NT2/D1 (cell line): ENCODE data around the gene FHAD1.

Experiments used
- DNase-seq: peaks from one replicate; pipeline ENCODE4 v3.0.0-alpha.2; 2011; ENCODE audit warnings: low read depth, low spot score
- H3K27me3 ChIP-seq: 2 replicates; pipeline ENCODE4 v1.6.0; 2011; ENCODE audit warnings: mild to moderate bottlenecking; ENCODE audit not compliant: insufficient read length, insufficient read depth
- H3K36me3 ChIP-seq: 2 replicates; pipeline ENCODE4 v1.6.1; 2011; ENCODE audit warnings: mild to moderate bottlenecking, low read length, mixed read lengths; ENCODE audit not compliant: insufficient read depth, insufficient read length
- H3K4me1 ChIP-seq: 2 replicates; pipeline ENCODE4 v1.5.1; 2011; ENCODE audit not compliant: insufficient read depth, insufficient read length
- H3K4me3 ChIP-seq: 2 replicates; pipeline ENCODE4 v1.5.1; 2011; ENCODE audit warnings: low read depth; ENCODE audit not compliant: insufficient read length
- H3K9ac ChIP-seq: 2 replicates; pipeline ENCODE4 v1.6.0; 2011; ENCODE audit warnings: low read depth; ENCODE audit not compliant: insufficient read length
- H3K9me3 ChIP-seq: 2 replicates; pipeline ENCODE4 v1.5.1; 2011; ENCODE audit warnings: mild to moderate bottlenecking, low read length; ENCODE audit not compliant: insufficient read depth
- SUZ12 ChIP-seq: IDR thresholded peaks from 2 replicates; pipeline ENCODE4 v1.6.1; 2011; ENCODE audit not compliant: insufficient read length, insufficient read depth; ENCODE audit errors: extremely low read depth
- YY1 ChIP-seq: IDR thresholded peaks from 2 replicates; pipeline ENCODE4 v1.6.1; 2011; ENCODE audit not compliant: insufficient read length, insufficient read depth
- ZNF274 ChIP-seq: IDR thresholded peaks from 2 replicates; pipeline ENCODE4 v1.6.1; 2011; ENCODE audit warnings: mild to moderate bottlenecking, low read depth, low read length

Gene FHAD1

DNA sequence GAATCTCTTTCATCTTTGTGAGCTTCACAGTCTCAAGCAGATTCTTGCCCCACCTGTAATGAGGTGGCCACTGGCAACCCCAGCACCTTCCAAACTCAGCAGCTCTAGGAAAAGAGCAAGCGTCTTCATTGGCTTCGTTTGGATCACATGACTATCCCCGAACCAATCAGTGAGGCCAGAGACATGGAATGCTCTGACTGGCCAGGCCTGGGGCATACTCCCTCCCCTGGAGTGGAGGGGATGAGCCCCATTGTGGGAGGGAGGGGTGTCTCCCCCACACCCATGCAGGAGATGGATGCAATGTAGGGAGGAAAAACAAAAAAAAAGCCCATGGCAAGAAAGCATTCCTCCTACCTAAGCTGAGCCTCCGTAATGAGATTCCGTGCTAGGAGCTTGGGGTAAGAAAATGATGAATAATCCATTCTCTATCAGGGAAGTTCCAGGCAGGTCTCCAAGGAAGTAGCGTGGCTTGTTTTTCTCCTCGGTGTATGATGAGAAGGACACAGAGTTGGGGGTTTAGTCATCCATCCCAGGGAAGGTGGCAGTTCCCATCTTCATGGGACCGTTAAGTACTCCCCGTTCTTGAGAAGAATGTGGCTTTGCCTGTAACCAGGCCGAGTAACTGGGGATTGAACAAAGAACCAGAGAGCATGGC lies 32.7 kb downstream of the FHAD1 start:
- Histone ChIP-seq H3K9me3 (no peaks in the 10 kb centered on the region), H3K36me3 (no peaks in the 10 kb centered on the region), H3K4me3 (no peak overlapping the region), H3K4me1 (no peaks in the 10 kb centered on the region), H3K9ac (no peak overlapping the region), H3K27me3 (no peaks in the 10 kb centered on the region)
- no peak for TF ChIP-seq SUZ12
- no peak for TF ChIP-seq ZNF274
- no peak for TF ChIP-seq YY1
- no peak for DNase-seq

DNA sequence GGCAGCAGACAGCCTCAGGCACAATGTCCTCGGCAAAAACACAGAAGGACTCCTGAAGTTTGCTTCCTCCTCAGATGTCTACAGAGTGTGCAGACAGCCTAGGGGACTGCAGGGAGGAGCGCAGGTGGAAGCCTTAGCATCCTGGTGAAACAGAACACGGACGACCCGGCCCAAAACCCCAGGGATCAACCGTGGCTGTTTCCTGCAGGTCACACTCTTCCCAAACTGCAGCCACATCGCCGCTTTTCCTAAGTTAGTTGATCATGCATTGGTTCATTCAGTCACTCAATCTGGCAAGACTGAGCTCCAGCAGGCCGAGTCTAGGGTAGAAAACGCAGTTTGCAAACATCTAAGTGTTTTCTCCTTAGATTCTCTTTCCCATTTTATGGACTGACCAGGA lies 33.4 kb downstream of the FHAD1 start:
- H3K4me3 ChIP-seq: no peak overlapping the region
- H3K9me3 ChIP-seq: no peaks in the 10 kb centered on the region
- no peaks in the 10 kb centered on the region for H3K4me1 ChIP-seq
- H3K36me3 ChIP-seq: no peaks in the 10 kb centered on the region
- TF ChIP-seq ZNF274 (no peak), SUZ12 (no peak), YY1 (no peak)
- no peak for DNase-seq
- H3K9ac ChIP-seq: no peak overlapping the region
- no peaks in the 10 kb centered on the region for H3K27me3 ChIP-seq

DNA sequence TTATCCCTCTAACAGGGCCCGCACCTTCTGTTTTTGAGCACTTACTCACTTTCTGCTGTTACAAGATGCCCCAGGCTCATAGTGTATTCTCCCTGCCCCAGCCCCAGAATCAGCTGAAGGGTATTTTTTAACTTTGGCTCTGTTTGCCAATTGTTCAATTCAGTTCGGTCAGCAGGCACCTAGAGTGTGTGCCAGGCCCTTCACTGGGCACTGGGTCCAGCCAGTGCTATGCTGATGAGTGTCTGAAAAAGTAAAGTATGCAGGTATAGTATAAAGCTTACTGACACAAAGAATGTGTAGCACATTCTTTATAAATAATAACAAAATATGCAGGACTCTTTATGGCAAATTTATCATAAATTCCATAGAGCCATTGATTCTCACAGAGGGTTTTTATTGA lies 35.0 kb downstream of the FHAD1 start:
- H3K4me3 ChIP-seq: no peak overlapping the region
- H3K4me1 ChIP-seq: no peaks in the 10 kb centered on the region
- H3K9me3 ChIP-seq: no peaks in the 10 kb centered on the region
- H3K36me3 ChIP-seq: no peaks in the 10 kb centered on the region
- no peaks in the 10 kb centered on the region for H3K27me3 ChIP-seq
- no peak for DNase-seq
- TF ChIP-seq YY1: no peak
- TF ChIP-seq ZNF274: no peak
- TF ChIP-seq SUZ12: no peak
- H3K9ac ChIP-seq: no peak overlapping the region

DNA sequence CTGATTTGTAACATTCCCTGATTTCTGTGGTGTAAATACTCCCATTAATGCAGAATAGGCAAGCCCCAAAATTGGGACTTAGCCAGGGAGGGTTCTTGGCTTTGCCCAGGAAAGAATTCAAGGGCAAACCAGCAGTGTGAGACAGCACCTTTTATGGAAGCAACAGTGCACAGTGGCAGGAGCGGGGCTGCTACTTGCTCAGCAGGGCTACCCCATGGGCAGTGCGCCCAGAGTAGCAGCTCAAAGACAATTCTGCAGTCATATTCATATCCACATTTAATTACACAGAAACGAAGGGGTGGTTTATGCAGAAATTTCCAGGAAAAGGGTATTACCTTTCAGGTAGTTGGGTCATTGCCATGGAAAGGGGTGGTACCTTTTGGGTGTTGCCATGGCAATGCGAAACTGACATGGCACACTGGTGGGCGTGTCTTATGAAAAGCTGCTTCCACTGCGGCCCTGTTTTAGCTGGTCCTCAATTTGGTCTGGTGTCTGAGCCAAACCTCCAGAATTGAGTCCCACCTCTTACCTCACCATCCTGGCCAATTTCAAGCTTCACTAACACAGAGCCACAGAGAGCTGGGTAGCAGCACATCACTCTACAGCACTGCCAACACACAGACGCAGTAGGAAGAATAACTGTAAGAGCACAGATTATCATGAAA lies 35.9 kb downstream of the FHAD1 start:
- no peaks in the 10 kb centered on the region for H3K36me3 ChIP-seq
- DNase-seq: no peak
- H3K27me3 ChIP-seq: no peaks in the 10 kb centered on the region
- H3K9me3 ChIP-seq: no peaks in the 10 kb centered on the region
- TF ChIP-seq YY1: no peak
- TF ChIP-seq ZNF274: no peak
- no peak for TF ChIP-seq SUZ12
- H3K9ac ChIP-seq: no peak overlapping the region
- no peak overlapping the region for H3K4me3 ChIP-seq
- no peaks in the 10 kb centered on the region for H3K4me1 ChIP-seq

DNA sequence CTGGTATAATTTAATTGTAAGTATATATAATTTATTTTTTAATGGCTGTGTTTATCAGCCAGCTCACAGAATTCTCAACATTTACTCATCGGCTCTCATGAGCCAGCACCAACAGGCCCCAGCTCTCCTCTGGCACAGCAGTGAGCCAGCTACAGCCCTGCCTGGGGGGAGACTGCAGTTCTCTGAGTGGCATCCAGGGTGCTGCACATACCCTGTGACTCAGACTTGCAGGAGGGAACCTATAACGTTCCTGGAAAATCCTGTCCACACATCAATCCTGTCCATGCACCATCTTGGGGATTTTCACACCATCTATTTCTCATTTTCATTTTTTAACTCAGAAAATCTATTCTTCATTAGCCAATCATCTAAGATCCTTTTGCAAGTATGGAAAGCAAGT lies 36.5 kb downstream of the FHAD1 start:
- Histone ChIP-seq H3K9me3 (no peaks in the 10 kb centered on the region), H3K27me3 (no peaks in the 10 kb centered on the region), H3K36me3 (no peaks in the 10 kb centered on the region), H3K4me3 (no peak overlapping the region), H3K4me1 (no peaks in the 10 kb centered on the region), H3K9ac (no peak overlapping the region)
- no peak for DNase-seq
- TF ChIP-seq ZNF274 (no peak), SUZ12 (no peak), YY1 (no peak)

DNA sequence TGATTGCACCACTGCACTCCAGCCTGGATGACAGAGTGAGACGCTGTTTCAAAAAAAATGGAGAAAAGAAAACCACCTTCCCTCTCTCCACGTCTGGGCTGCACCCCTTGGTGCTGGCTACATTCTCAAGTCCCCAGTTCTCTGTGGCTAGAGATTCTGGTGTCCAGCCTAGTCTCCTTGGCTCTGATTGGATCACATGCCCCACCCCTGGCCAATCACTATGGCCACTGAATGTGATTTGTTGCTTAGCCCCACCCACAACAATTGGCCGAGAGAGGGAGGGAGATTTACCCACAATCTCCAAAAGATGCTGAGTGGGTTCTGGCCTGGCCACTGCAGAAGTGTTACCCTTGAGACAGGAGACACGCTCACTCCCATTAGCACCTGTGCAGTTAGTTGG lies 39.4 kb downstream of the FHAD1 start:
- DNase-seq: no peak
- Histone ChIP-seq H3K4me1 (no peaks in the 10 kb centered on the region), H3K4me3 (no peak overlapping the region), H3K27me3 (no peaks in the 10 kb centered on the region), H3K9me3 (no peaks in the 10 kb centered on the region), H3K9ac (no peak overlapping the region), H3K36me3 (no peaks in the 10 kb centered on the region)
- no peak for TF ChIP-seq ZNF274
- TF ChIP-seq YY1: no peak
- TF ChIP-seq SUZ12: no peak

DNA sequence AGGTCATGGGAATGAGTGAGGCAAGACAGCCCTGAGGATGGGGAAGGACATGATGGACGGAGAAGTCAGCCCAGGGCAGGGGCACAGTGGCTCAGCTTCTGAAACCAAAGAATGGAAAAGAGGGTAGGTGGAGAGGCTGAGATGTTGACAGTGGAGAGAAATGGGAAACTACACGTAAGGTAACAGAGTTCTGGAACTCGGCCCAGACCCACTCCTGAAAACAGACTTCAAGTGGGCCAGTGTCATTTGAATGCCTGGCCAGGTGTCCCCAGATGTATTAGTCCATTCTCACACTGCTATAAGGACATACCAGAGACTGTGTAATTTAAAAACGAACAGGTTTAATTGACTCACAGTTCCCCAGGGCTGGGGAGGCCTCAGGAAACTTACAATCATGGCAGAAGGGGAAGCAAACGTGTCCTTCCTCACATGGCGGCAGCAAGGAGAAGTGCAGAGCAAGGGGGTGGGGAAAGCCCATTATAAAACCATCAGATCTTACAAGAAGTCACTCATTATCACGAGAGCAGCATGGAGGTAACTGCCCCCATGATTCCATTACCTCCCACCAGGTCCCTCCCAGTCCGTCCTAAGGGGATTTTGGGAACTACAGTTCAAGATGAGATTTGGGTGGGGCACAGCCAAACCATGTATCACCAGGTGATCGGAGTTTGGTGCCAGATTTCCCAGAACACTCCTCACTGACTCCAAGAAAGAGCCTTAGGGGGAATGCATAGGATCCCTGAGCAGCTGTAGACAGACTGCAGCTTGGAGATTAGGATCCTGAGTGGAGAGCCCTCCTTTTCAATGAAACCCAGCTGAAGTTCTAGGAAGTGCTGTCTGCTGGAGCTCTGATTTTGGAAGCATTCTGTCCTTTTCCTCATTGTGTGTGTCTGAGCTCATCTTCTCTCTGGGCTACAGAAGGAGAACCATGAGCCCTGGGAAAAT lies 40.3 kb downstream of the FHAD1 start:
- Histone ChIP-seq H3K9ac (no peak overlapping the region), H3K9me3 (no peaks in the 10 kb centered on the region; the same call in 1 of the 2 replicates), H3K4me3 (no peak overlapping the region), H3K27me3 (no peaks in the 10 kb centered on the region), H3K36me3 (no peaks in the 10 kb centered on the region), H3K4me1 (no peaks in the 10 kb centered on the region)
- no peak for TF ChIP-seq YY1
- no peak for TF ChIP-seq SUZ12
- TF ChIP-seq ZNF274: no peak
- DNase-seq: no peak
